Measurements from ENCODE around the gene SSH3.
A peak's percentile ranks its signal among the peaks of the same experiment; 100 is the strongest.

SSH3 gene

DNA sequence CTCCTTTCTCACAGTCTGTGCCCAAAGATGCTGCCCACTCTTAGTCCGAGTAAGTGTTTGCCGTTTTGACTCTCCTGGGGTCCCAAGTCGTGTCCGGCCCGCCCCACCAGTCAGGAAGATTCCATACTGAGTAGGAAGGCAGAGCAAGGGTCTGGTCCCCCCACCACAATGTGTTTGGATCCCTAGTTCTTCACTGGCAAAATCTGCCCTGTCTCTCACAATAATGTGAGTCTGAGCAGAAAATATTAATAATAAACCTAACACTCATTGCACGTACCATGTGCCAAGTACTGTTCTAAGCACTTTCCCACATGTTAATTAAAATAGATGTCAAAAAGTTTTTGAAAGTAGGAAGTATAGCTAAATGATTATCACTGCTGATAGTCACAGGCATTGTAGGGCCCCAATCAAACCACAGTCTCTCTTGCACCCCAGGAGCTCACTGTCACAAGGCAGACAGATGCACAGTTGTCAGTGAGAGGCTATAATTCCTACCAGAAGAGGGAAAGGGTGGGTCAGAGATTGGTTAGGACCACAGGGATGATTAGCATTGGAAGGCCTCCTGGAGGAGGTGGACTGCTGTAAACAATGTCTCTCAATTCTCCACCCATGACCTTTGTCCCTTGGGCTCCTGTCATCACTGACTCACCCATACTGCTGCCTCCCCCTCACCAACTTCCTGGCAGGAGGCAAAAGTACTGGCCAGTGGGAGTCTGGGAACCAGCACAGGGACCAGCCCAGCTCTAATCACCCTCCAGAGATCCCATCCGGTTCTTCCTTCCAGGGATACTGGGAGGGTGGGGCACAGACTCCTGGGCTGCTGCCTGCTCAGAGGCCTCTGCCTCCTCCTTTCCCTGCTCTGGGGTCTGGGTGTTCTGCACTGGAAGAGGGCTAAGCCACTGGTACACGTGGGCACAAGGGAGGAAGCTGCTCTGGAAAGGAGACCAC is 51.0 kb downstream of the SSH3 start:
- peaks cover 39% of the 10 kb centered on the region for H3K4me1 ChIP-seq (ENCODE audit: insufficient read depth, insufficient read length)
- peak overlapping the region; percentile 68 for H3K9ac ChIP-seq (ENCODE audit: insufficient read length, low read depth)
- H3K36me3 ChIP-seq (ENCODE audit: insufficient read depth, insufficient read length, low read length), result no peaks in the 10 kb centered on the region
- H3K4me3 ChIP-seq (ENCODE audit: insufficient read length, low read depth), result peak overlapping the region; percentile 41
- no peak for DNase-seq (ENCODE audit: low read depth, low spot score)
- TF ChIP-seq ZNF274 (IDR thresholded peaks at IDR 0.05; ENCODE audit: low read depth, low read length) (no peak), SUZ12 (IDR thresholded peaks at IDR 0.05; ENCODE audit: extremely low read depth, insufficient read depth, insufficient read length) (no peak), YY1 (IDR thresholded peaks at IDR 0.05; ENCODE audit: insufficient read depth, insufficient read length) (no peak)
- no peaks in the 10 kb centered on the region for H3K9me3 ChIP-seq (ENCODE audit: insufficient read depth, low read length)
- no peaks in the 10 kb centered on the region for H3K27me3 ChIP-seq (ENCODE audit: insufficient read depth, insufficient read length)

DNA sequence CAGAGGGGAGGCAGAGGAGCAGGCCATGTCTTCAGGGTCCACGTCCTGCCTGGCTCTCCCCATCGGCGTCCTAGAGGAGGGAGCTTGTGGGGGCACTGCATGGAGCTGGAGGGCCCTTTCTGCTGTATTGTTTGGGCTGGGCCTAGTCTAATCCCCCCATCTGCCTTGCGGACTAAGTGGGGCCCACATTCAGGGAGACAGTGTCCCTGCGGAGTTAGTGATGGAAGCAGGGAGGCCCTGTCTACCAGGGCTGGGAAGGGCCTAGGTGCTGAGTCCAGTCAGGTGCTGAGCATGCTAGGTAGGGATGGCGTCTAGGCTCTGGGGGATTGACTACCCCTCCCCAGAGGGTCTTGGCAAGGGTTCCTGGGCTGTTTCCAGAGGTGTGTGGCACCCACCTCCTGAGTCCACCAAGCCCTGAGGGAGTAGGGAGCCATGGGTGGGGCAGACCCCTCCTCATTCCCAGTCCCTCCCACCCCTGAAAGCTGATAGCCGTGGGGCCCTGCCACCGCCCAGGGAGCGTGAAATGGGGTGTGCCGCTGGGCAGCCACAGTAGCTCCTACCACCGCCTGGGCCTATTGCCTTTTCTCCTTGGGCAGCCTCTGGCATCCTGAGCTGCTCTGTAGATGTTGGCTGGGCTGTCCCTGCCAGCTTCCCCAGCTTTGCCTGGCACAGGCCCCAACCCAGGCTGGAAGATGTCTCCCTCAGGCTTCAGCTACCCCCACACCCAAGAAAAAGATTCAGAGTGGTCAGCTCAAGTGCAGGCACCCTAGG is 51.9 kb downstream of the SSH3 start:
- no peaks in the 10 kb centered on the region for H3K36me3 ChIP-seq (ENCODE audit: insufficient read depth, insufficient read length, low read length)
- H3K9me3 ChIP-seq (ENCODE audit: insufficient read depth, low read length), result no peaks in the 10 kb centered on the region
- peaks cover 39% of the 10 kb centered on the region for H3K4me1 ChIP-seq (ENCODE audit: insufficient read depth, insufficient read length)
- H3K4me3 ChIP-seq (ENCODE audit: insufficient read length, low read depth), result no peak overlapping the region
- peak overlapping the region; percentile 68 for H3K9ac ChIP-seq (ENCODE audit: insufficient read length, low read depth)
- no peak for TF ChIP-seq SUZ12 (IDR thresholded peaks at IDR 0.05; ENCODE audit: extremely low read depth, insufficient read depth, insufficient read length)
- TF ChIP-seq ZNF274 (IDR thresholded peaks at IDR 0.05; ENCODE audit: low read depth, low read length), result no peak
- TF ChIP-seq YY1 (IDR thresholded peaks at IDR 0.05; ENCODE audit: insufficient read depth, insufficient read length), result no peak
- no peak for DNase-seq (ENCODE audit: low read depth, low spot score)
- H3K27me3 ChIP-seq (ENCODE audit: insufficient read depth, insufficient read length), result no peaks in the 10 kb centered on the region

- TF ChIP-seq SUZ12 (IDR thresholded peaks at IDR 0.05; ENCODE audit: extremely low read depth, insufficient read depth, insufficient read length) (no peak), YY1 (IDR thresholded peaks at IDR 0.05; ENCODE audit: insufficient read depth, insufficient read length) (no peak), ZNF274 (IDR thresholded peaks at IDR 0.05; ENCODE audit: low read depth, low read length) (no peak)
- H3K4me3 ChIP-seq (ENCODE audit: insufficient read length, low read depth), result no peak overlapping the region
- no peaks in the 10 kb centered on the region for H3K9me3 ChIP-seq (ENCODE audit: insufficient read depth, low read length)
- no peak for DNase-seq (ENCODE audit: low read depth, low spot score)
- H3K4me1 ChIP-seq (ENCODE audit: insufficient read depth, insufficient read length), result peaks cover 39% of the 10 kb centered on the region
- peak overlapping the region; percentile 68 for H3K9ac ChIP-seq (ENCODE audit: insufficient read length, low read depth)
- H3K36me3 ChIP-seq (ENCODE audit: insufficient read depth, insufficient read length, low read length), result no peaks in the 10 kb centered on the region
- H3K27me3 ChIP-seq (ENCODE audit: insufficient read depth, insufficient read length), result no peaks in the 10 kb centered on the region
Measured at GRCh38 chr11:67355794-67356386, 52.6 kb downstream of the SSH3 start.

DNA sequence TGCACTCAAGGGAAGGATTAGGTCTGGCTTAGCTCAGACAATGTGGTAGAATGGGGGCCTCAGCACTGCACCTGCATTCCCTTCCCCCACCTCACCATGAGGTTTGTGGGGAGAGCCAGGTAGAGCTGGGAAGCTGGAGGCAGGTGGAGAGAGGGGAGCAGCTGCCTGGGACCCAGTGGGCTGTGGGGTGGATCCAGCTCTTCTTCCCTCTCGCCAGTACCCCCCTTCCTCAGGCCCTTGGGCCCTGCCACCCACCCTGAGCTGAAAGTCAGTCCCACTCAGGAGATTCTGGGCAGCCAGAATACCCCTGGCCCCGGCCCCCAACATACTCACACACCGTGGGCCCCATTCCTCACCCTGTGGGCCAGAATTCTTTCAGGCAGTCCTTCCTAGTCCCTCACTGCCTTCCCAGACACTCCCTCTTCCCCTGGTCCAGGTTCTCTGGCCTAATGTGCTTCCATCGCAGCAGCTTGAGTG is 53.1 kb downstream of the SSH3 start:
- TF ChIP-seq YY1 (IDR thresholded peaks at IDR 0.05; ENCODE audit: insufficient read depth, insufficient read length) (no peak), SUZ12 (IDR thresholded peaks at IDR 0.05; ENCODE audit: extremely low read depth, insufficient read depth, insufficient read length) (no peak), ZNF274 (IDR thresholded peaks at IDR 0.05; ENCODE audit: low read depth, low read length) (no peak)
- no peak overlapping the region for H3K4me3 ChIP-seq (ENCODE audit: insufficient read length, low read depth)
- H3K36me3 ChIP-seq (ENCODE audit: insufficient read depth, insufficient read length, low read length), result no peaks in the 10 kb centered on the region
- DNase-seq (ENCODE audit: low read depth, low spot score), result no peak
- peak overlapping the region; percentile 68 for H3K9ac ChIP-seq (ENCODE audit: insufficient read length, low read depth)
- H3K4me1 ChIP-seq (ENCODE audit: insufficient read depth, insufficient read length), result peaks cover 38% of the 10 kb centered on the region
- H3K9me3 ChIP-seq (ENCODE audit: insufficient read depth, low read length), result no peaks in the 10 kb centered on the region
- H3K27me3 ChIP-seq (ENCODE audit: insufficient read depth, insufficient read length), result no peaks in the 10 kb centered on the region

GRCh38 chr11:67356864-67357561 is 53.7 kb downstream of the SSH3 start:
- TF ChIP-seq ZNF274 (IDR thresholded peaks at IDR 0.05; ENCODE audit: low read depth, low read length) (no peak), YY1 (IDR thresholded peaks at IDR 0.05; ENCODE audit: insufficient read depth, insufficient read length) (no peak), SUZ12 (IDR thresholded peaks at IDR 0.05; ENCODE audit: extremely low read depth, insufficient read depth, insufficient read length) (no peak)
- Histone ChIP-seq H3K9ac (ENCODE audit: insufficient read length, low read depth) (peak overlapping the region; percentile 68), H3K36me3 (ENCODE audit: insufficient read depth, insufficient read length, low read length) (no peaks in the 10 kb centered on the region), H3K27me3 (ENCODE audit: insufficient read depth, insufficient read length) (peaks cover 3% of the 10 kb centered on the region), H3K4me1 (ENCODE audit: insufficient read depth, insufficient read length) (peaks cover 34% of the 10 kb centered on the region), H3K9me3 (ENCODE audit: insufficient read depth, low read length) (no peaks in the 10 kb centered on the region), H3K4me3 (ENCODE audit: insufficient read length, low read depth) (no peak overlapping the region)
- DNase-seq (ENCODE audit: low read depth, low spot score), result peak; percentile 90

- no peak for TF ChIP-seq ZNF274 (IDR thresholded peaks at IDR 0.05; ENCODE audit: low read depth, low read length)
- TF ChIP-seq SUZ12 (IDR thresholded peaks at IDR 0.05; ENCODE audit: extremely low read depth, insufficient read depth, insufficient read length), result no peak
- no peak for TF ChIP-seq YY1 (IDR thresholded peaks at IDR 0.05; ENCODE audit: insufficient read depth, insufficient read length)
- peaks cover 28% of the 10 kb centered on the region for H3K4me1 ChIP-seq (ENCODE audit: insufficient read depth, insufficient read length)
- H3K4me3 ChIP-seq (ENCODE audit: insufficient read length, low read depth), result no peak overlapping the region
- no peak overlapping the region for H3K9ac ChIP-seq (ENCODE audit: insufficient read length, low read depth)
- no peaks in the 10 kb centered on the region for H3K9me3 ChIP-seq (ENCODE audit: insufficient read depth, low read length)
- H3K36me3 ChIP-seq (ENCODE audit: insufficient read depth, insufficient read length, low read length), result no peaks in the 10 kb centered on the region
- DNase-seq (ENCODE audit: low read depth, low spot score), result no peak
- peaks cover 8% of the 10 kb centered on the region for H3K27me3 ChIP-seq (ENCODE audit: insufficient read depth, insufficient read length)
Measured at GRCh38 chr11:67357831-67358670, 54.7 kb downstream of the SSH3 start.

Data from NT2/D1 (cell line).